Measurements from ENCODE around the gene AP5Z1. TPM values are rescaled to one million over a fixed set of nuclear protein-coding genes. Genes with fewer than 3 reads are reported as not detected.

The AP5Z1 gene
- total RNA-seq, 1 experiment from 2014 or later, result 35.6 TPM

- POLR2A ChIA-PET (ENCODE audit: low non-redundant PET), result interaction anchor here (0.7 kb wide), 1 partner anchor 266 kb away, joined by 4 read pairs; no protein-coding TSS in a partner anchor
- Histone ChIP-seq H3K9me3 (ENCODE audit: low read depth, low read length, poor library complexity, severe bottlenecking) (no peaks in the 10 kb centered on the region), H3K4me3 (ENCODE audit: low read depth, low read length, poor library complexity, severe bottlenecking) (no peak overlapping the region), H3K36me3 (ENCODE audit: insufficient read depth, low read length, poor library complexity, severe bottlenecking) (no peaks in the 10 kb centered on the region), H3K4me1 (ENCODE audit: insufficient read depth, low read length, poor library complexity, severe bottlenecking) (no peaks in the 10 kb centered on the region), H3K27me3 (replicated peaks; ENCODE audit: insufficient read depth, low read depth, low read length, poor library complexity) (no peaks in the 10 kb centered on the region), H3K27ac (ENCODE audit: low read depth, low read length, poor library complexity, severe bottlenecking) (no peak overlapping the region)
- DNase-seq (ENCODE audit: low spot score), result no peak
- TF ChIP-seq CTCF (conservative IDR thresholded peaks at IDR 0.05; ENCODE audit: low read depth, low read length), result no peak
- TF ChIP-seq EZH2 (IDR thresholded peaks at IDR 0.05; ENCODE audit: borderline replicate concordance, low read depth, low read length, poor library complexity, severe bottlenecking), result no peak
- CTCF ChIA-PET, result interaction anchor here (0.6 to 1.0 kb wide), 2 partner anchors 10 to 147 kb away, joined by 10 to 12 read pairs; no protein-coding TSS in a partner anchor
- no TSS peak for BruUV-seq (replicated peaks)
- intact Hi-C loops (cut with micrococcal nuclease; ENCODE audit: unreplicated experiment), result no loop called here
Measured at GRCh38 chr7:4808565-4808964, 33.1 kb downstream of the AP5Z1 start.

- H3K4me3 ChIP-seq (ENCODE audit: low read depth, low read length, poor library complexity, severe bottlenecking), result no peak overlapping the region
- no peaks in the 10 kb centered on the region for H3K27me3 ChIP-seq (replicated peaks; ENCODE audit: insufficient read depth, low read depth, low read length, poor library complexity)
- no TSS peak for BruUV-seq (replicated peaks)
- CTCF ChIA-PET, result no interaction called here
- no peaks in the 10 kb centered on the region for H3K36me3 ChIP-seq (ENCODE audit: insufficient read depth, low read length, poor library complexity, severe bottlenecking)
- H3K4me1 ChIP-seq (ENCODE audit: insufficient read depth, low read length, poor library complexity, severe bottlenecking), result no peaks in the 10 kb centered on the region
- no peak for DNase-seq (ENCODE audit: low spot score)
- no peaks in the 10 kb centered on the region for H3K9me3 ChIP-seq (ENCODE audit: low read depth, low read length, poor library complexity, severe bottlenecking)
- H3K27ac ChIP-seq (ENCODE audit: low read depth, low read length, poor library complexity, severe bottlenecking), result no peak overlapping the region
- no peak for TF ChIP-seq EZH2 (IDR thresholded peaks at IDR 0.05; ENCODE audit: borderline replicate concordance, low read depth, low read length, poor library complexity, severe bottlenecking)
- no peak for TF ChIP-seq CTCF (conservative IDR thresholded peaks at IDR 0.05; ENCODE audit: low read depth, low read length)
- POLR2A ChIA-PET (ENCODE audit: low non-redundant PET), result no interaction called here
- intact Hi-C loops (cut with micrococcal nuclease; ENCODE audit: unreplicated experiment), result no loop called here
Measured at GRCh38 chr7:4809091-4809591, 33.7 kb downstream of the AP5Z1 start.

GRCh38 chr7:4809666-4810065, 34.2 kb downstream of the AP5Z1 start:
- H3K4me3 ChIP-seq (ENCODE audit: low read depth, low read length, poor library complexity, severe bottlenecking), result no peak overlapping the region
- no peak for TF ChIP-seq EZH2 (IDR thresholded peaks at IDR 0.05; ENCODE audit: borderline replicate concordance, low read depth, low read length, poor library complexity, severe bottlenecking)
- no peak for TF ChIP-seq CTCF (conservative IDR thresholded peaks at IDR 0.05; ENCODE audit: low read depth, low read length)
- intact Hi-C loops (cut with micrococcal nuclease; ENCODE audit: unreplicated experiment), result no loop called here
- H3K27ac ChIP-seq (ENCODE audit: low read depth, low read length, poor library complexity, severe bottlenecking), result no peak overlapping the region
- no peaks in the 10 kb centered on the region for H3K9me3 ChIP-seq (ENCODE audit: low read depth, low read length, poor library complexity, severe bottlenecking)
- ChIA-PET CTCF (no interaction called here), POLR2A (ENCODE audit: low non-redundant PET) (no interaction called here)
- no peaks in the 10 kb centered on the region for H3K36me3 ChIP-seq (ENCODE audit: insufficient read depth, low read length, poor library complexity, severe bottlenecking)
- H3K4me1 ChIP-seq (ENCODE audit: insufficient read depth, low read length, poor library complexity, severe bottlenecking), result no peaks in the 10 kb centered on the region
- no peak for DNase-seq (ENCODE audit: low spot score)
- BruUV-seq (replicated peaks), result no TSS peak
- H3K27me3 ChIP-seq (replicated peaks; ENCODE audit: insufficient read depth, low read depth, low read length, poor library complexity), result no peaks in the 10 kb centered on the region
